CD4-positive, alpha-beta T cell treated with Interleukin-10 for 1 hour (primary cell): ENCODE results near the gene TECPR1.

Experiments used
- DNase-seq: peaks from one replicate; pipeline ENCODE4 v3.0.0-alpha.2; 2020

The TECPR1 gene

GRCh38 chr7:98210513-98211220 lies 41.4 kb downstream of the TECPR1 start:
- no peak for DNase-seq

DNA sequence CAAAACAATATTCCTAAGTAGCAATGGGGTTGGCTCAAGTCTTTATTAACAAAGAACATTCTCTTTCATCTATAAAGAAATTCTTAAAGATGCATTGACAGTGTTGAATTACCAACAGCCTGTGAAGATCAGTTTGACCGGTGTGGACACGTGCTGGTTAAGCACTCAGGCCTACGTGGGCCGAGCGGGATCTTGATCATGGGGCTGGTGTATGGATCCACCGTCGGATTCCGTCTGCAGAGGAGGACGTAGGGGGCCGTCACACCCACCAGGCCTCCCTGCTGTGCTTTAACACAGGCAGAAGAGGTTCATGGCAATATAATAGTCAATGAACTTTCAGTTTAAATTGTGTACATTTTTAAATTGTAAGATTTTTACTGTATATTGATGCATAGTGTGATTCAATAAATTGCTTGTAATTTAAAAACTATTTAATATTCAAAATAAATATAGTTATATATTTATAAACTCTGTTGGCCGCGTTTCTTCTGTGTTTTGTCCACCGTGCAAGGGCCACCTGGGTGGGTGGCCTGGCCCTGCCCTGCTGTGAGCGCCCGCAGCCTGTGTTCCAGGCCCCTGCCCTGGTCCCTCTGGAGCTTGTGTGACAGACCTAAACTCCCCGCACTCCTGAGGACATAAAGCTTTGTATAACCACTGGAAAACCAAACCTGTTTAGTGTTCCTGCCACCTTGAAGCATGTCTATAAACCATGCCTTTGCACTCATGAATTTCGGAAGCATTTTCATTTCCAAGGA lies 42.7 kb downstream of the TECPR1 start:
- DNase-seq, result no peak

DNA sequence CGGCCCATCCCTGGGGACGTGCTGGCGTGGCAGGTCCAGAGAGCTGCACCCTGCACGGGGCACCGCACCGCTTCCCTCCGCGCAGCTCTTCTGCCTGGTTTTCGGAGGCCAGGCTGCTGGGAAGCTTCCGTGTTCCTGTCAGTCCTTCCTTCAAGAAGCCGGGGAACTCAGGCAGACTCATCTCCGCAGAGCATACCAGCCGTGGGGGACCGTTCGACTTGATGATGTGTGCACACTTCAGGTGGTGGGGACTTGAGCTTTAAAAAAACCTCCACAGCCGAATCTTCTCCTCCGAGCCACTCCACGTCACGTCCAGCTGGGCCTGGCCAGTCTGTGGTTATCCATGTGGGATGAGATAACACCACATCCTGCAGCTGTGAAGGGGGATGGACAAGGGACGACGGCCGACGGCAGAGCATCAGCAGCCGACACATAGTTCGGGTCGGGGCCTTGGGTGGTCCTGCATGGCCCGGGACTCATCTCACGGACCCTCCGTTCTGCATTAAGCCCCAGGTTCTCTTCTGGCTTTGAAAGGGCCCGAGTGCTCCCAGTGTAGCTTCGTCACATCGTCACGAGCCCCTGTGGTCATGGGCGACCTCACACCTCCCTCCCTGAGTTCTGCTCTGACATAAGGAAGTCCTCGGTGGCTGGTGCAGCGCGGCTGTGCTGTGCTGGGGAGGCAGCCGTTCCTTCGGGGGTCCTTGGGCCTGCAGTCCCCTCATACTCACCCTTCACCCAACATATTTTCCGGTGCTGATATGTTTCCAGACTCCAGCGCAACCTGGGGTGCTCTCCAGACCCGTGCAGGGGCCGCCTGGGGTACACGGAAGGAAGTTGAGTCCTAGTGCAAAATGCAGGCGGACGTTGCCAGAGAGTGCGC lies 45.3 kb downstream of the TECPR1 start:
- DNase-seq, result no peak

DNA sequence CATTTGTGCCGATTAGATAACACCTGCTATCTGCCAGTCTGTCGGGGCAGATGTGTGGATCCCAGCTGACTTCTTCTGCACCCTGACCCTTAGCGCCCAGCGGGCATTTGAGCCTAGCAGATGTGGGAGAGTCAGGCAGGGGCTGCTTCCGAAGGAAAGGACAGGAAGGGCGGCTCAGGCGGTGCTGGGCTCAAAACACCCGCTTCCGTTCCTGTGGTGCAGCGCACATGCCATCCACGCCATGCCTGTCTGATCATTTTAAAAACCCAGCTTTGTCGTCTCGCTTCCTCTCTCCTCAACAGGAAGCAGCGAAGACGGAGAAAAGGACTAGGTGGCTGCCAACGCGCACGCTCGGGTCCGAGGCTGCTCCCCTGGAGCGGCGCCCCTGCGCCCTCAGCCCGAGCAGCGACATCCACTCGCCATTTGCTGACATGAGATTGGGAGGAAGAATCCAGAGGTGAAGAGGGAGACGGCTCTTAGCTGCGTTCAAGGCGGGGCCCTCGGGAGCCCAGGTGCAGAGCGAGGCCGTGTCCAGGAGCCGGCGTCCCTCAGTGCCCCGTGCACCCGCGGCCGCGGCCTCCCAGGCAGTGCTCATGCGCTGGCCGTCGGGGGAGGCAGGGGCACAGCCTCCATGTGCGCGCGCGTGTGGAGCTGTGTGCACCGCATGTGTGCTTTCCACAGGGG lies 46.7 kb downstream of the TECPR1 start:
- DNase-seq, result no peak

GRCh38 chr7:98204670-98205069 lies 47.4 kb downstream of the TECPR1 start:
- DNase-seq, result no peak

DNA sequence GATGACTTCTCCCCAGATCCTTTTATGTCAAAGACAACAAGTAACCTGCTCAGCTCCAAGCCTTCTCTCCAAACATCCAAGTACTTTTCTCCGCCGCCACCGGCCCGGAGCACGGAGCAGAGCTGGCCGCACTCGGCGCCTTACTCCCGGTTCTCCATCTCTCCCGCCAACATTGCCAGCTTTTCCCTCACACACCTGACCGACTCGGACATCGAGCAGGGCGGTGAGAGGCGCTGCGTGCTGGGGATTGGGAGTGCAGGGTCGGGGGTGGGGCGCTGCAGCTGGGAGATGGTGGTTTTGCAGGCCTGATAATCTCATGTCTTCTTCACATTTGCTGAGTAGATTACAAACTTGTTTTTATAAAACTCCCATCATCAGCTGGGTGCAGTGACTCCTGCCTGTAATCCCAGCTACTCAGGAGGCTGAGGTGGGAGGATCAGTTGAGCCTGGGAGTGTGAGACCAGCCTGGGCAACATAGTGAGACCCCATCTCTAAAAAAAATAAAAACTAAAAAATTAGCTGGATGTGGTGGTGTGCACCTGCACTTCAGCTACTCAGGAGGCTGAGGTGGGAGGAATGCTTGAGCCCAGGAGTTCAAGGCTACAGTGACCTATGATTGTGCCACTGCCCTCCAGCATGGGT lies 47.9 kb downstream of the TECPR1 start:
- no peak for DNase-seq

DNA sequence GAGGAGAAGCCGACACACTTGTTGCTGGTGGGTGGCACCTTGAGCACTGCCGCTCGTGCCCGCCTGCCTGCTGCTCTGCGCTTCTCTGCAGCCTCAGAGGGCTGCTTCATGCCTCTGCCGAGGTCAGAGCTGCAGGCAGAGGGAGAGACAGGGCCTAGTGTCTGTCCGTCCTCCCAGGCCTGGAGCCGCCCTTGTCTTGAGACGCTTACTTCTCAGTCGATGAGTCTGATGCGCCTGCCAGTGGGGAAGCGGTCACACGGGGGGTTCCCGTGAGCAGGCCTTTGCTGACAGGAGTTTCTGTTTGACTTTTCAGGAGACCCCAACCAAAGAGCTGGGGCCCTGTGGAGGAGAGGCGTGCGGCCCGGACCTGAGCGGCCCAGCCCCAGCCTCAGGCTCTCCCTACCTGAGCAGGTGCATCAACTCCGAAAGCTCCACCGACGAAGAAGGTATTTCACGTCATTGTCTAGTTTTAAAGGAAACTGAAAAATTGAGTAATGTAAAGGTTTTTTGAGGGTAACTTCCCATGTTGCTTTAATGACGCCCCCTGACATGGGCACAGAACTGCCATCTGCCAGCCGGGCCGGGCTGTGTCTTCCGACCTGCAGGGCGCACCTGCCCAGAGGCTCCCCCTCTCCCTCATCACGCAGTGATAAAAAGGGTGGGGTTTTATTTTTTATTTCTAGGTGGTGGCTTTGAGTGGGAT lies 48.6 kb downstream of the TECPR1 start:
- DNase-seq, result no peak

DNA sequence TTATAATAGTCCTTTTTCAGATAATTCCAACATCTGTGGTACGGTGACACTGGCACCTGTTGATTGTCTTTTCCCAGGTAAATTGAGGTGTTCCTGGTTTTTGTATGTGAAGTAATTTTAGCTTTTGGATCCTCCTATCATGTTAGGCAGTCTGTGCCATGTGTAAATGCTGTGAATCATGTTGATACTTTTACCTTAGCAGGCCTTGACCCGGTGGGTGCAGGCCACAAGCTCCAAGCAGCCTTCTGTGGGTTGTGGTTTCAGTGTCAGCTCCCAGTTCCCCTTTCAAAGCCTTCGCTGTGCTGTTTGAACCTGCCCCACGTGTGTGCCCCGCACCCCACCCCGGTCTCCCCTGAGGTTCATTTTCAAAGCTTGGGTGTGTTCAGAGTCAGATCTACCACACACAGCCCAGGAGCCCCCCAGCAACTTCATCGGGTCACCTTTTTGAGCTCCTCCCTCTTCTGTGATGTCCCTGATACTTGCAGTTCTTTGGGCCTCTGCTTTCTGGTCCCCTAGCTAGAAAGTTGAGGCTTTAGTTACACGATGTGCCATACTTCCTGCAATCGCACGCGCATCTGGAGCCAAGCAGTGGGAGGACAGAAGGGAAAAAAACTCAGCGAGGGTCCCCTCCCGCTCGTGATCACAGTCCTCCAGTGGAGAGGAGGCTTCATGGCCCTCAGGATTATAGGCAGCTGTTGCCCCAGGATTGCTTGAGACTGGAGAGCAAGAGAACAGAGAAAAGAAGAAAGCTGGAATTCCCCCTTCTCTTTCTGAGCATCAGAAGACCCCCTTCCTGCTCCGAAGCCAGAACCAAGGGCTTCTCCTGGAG lies 49.5 kb downstream of the TECPR1 start:
- peak; percentile 66 for DNase-seq

DNA sequence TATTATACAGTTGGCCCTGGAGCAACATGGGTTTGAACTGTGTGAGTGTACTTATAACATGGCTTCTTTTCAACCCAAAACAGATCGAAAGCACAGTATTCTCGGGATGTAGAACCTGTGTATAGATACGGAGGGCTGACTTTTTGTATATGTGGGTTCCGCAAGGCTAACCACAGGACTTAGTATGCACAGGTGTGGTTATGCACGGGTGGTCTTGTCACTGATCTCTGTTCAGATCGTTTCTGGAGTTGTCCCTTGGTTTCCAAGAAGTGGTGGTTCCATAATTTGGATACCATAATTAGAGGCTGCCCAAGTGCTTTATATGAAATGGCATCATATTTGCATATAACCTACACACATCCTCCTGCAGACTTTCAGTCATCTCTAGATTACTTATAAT lies 51.7 kb downstream of the TECPR1 start:
- DNase-seq, result no peak

- no peak for DNase-seq
These were observed 52.9 kb downstream of the TECPR1 start for GRCh38 chr7:98199131-98199530.

- DNase-seq, result no peak
These were observed 55.1 kb downstream of the TECPR1 start for GRCh38 chr7:98196706-98197605.

DNA sequence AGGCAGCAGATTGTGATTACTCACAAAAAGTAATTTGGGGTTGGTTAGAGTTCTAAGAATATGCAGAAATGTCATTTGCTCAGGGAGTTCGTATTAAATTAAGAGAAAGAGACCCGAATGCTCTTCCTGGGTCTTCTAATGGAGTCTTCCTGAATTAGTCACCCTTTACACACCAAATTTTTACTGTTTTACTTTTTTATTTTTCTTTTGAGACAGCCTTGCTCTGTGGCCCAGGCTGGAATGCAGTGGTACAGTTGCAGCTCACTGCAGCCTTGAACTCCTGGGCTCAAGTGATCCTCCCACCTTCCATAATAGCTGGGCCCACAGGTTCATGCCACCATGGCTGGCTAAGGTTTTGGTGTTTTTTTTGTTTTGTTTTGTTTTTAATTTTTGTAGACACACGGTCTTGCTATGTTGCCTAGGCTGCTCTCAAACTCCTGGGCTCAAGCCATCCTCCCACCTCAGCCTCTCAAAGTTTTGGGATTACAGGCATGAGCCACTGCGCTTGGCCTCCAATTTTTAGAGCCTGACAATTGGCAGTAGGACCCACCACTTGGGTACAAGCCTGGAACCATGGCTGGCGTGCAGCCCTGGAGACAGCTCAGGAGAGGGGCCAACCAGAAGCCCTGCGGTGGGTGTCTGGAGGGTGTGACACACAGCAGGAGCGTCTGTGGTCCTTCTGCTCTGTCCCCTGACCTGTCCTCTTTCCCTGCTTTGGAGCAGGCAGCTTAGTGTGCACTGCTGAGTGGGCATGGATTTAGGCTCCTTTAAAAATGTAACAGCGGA lies 57.2 kb downstream of the TECPR1 start:
- no peak for DNase-seq

GRCh38 chr7:98194186-98194585 lies 57.8 kb downstream of the TECPR1 start:
- no peak for DNase-seq

DNA sequence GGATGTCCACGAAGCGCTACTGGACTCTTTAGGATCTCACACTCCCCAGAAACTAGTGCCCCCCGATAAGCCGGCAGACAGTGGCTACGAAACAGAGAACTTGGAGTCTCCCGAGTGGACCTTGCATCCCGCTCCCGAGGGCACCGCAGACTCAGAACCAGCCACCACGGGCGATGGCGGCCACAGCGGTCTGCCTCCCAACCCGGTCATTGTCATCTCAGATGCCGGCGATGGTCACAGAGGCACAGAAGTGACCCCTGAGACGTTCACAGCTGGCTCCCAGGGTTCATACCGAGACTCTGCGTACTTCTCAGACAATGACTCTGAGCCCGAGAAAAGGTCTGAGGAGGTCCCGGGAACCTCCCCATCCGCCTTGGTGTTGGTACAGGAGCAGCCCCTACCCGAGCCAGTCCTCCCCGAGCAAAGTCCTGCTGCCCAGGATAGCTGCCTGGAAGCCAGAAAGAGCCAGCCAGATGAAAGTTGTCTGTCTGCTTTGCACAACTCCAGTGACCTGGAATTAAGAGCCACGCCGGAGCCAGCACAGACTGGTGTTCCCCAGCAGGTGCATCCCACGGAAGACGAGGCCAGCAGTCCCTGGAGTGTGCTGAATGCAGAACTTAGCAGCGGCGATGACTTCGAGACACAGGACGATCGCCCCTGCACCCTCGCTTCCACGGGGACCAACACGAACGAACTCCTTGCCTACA lies 58.4 kb downstream of the TECPR1 start:
- DNase-seq, result no peak

- DNase-seq, result no peak
These were observed 59.1 kb downstream of the TECPR1 start for GRCh38 chr7:98192781-98193457.

GRCh38 chr7:98191668-98192431 lies 60.2 kb downstream of the TECPR1 start:
- no peak for DNase-seq

GRCh38 chr7:98189559-98189958 lies 62.5 kb downstream of the TECPR1 start:
- DNase-seq, result no peak
